HG02678 (cell line): ENCODE measurements around the gene TTC9B.

Experiments
- ATAC-seq: cut with Tn5 transposase; IDR thresholded peaks from one replicate; pipeline ENCODE4 v1.9.1; 2021; ENCODE audit warnings: mild to moderate bottlenecking, moderate library complexity; ENCODE audit not compliant: unreplicated experiment

The TTC9B gene

DNA sequence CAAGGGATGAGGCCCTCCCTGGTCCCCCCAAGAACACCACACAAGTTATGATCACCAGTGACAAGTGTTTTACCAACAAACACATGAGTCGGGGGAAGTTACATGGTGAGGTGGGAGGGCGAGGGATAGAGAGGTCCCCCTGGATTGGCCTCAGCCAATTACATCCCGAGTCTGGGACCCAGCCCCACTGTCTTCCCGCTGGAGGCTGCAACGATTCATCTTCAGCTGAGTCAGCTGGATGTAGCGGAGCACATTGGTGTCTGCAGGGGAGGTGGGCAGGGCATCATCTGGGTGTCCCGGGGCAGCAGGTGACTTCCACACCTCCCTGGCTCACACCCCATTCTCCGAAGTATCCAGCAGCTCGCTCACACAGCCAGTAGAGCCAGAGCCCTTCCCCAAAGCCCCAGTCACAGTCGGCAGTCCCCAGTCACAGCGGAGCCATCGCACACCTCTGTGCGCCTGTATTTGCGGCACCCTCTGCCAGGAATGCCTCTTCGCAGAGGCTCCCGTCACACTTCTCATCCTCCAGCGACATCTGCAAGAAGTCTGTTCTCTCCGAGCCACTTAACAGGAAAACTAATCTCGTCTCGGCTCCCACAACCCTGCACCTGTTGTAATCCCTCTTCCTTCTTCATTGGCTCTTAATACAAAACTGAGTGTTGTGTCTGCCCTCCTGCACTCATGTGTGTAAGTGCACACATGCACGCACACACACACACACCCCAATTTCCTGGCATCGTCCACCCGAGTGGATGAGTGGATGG, 2.0 kb downstream of the TTC9B start:
- no peak for ATAC-seq

- no peak for ATAC-seq
Observed at GRCh38 chr19:40214936-40215335, 3.2 kb downstream of the TTC9B start.

GRCh38 chr19:40213882-40214570, 4.2 kb downstream of the TTC9B start:
- ATAC-seq, result no peak

GRCh38 chr19:40213251-40213829, 4.8 kb downstream of the TTC9B start:
- ATAC-seq, result no peak

- ATAC-seq, result no peak
Observed at GRCh38 chr19:40210889-40211288, 7.3 kb downstream of the TTC9B start.

GRCh38 chr19:40208602-40209001, 9.6 kb downstream of the TTC9B start:
- ATAC-seq, result no peak

- no peak for ATAC-seq
Observed at GRCh38 chr19:40205760-40206159, 12.4 kb downstream of the TTC9B start.

DNA sequence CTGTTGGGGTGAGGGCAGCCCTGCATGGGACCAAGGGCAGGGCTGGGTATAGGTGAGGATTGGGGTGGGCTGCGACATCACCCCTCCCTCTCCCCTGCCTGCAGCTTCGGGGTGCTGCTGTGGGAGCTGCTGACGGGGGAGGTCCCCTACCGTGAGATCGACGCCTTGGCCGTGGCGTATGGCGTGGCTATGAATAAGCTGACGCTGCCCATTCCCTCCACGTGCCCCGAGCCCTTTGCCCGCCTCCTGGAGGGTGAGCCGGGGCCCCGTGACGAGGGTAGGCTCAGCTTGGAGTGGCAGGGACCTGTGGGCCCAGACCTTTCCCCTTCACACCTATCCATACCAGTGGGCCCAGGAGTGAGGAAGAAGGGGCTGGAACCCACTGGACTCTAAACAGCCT, 13.8 kb downstream of the TTC9B start:
- ATAC-seq, result no peak

- no peak for ATAC-seq
Observed at GRCh38 chr19:40200341-40201099, 17.7 kb downstream of the TTC9B start.

- no peak for ATAC-seq
Observed at GRCh38 chr19:40198272-40198990, 19.8 kb downstream of the TTC9B start.

- ATAC-seq, result no peak
Observed at GRCh38 chr19:40193587-40193849, 24.7 kb downstream of the TTC9B start.

DNA sequence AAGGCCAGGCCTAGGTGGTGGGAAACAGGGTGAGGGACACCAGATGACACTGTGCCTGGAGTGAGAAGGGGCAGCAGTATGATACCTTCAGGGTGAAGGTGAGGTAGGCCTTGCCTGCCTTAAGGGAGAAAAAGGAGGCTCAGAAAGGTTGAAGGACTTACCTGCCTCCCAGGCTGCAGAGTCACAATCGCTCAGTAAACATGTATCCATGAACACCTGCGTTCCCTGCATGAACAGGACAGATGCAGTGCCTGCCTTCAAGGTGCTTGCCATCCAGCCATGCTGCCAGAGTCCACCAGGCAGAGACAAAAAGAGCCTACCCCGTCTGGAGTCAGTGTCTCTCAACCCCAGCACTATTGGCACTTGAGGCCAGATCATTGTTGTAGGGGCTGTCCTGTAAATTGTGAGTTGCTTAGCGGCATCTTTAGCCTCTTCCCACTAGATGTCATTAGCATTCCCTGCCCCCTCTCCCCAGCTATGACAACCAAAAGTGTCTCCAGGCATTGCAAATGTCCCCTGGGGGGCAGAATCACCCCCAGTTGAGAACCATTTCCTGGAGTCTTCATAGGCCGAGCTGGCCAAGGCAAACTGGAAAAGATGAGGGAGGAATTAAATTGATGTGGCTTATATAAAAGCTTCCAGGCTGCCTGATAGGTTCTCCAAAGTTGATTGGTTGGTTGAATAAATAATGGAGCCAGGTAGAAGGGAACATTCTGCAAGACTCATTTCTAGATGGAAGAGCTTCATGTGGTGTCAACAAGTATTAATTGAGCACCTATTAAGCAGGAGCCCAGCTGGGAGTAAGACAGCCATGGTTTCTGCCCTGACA, 25.2 kb downstream of the TTC9B start:
- ATAC-seq, result no peak

DNA sequence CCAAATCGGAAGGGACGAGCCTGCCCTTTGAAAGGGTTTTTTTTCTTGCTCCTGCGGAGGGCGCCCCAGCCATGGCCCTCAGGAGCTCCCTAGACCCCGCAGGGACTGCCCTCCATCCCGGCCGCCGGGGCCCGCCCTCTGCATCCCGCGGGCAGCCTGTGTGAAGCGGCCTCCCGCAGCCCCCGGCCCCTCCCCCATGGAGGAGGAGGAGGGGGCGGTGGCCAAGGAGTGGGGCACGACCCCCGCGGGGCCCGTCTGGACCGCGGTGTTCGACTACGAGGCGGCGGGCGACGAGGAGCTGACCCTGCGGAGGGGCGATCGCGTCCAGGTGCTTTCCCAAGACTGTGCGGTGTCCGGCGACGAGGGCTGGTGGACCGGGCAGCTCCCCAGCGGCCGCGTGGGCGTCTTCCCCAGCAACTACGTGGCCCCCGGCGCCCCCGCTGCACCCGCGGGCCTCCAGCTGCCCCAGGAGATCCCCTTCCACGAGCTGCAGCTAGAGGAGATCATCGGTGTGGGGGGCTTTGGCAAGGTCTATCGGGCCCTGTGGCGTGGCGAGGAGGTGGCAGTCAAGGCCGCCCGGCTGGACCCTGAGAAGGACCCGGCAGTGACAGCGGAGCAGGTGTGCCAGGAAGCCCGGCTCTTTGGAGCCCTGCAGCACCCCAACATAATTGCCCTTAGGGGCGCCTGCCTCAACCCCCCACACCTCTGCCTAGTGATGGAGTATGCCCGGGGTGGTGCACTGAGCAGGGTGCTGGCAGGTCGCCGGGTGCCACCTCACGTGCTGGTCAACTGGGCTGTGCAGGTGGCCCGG, 26.1 kb downstream of the TTC9B start:
- peak; percentile 14 for ATAC-seq

DNA sequence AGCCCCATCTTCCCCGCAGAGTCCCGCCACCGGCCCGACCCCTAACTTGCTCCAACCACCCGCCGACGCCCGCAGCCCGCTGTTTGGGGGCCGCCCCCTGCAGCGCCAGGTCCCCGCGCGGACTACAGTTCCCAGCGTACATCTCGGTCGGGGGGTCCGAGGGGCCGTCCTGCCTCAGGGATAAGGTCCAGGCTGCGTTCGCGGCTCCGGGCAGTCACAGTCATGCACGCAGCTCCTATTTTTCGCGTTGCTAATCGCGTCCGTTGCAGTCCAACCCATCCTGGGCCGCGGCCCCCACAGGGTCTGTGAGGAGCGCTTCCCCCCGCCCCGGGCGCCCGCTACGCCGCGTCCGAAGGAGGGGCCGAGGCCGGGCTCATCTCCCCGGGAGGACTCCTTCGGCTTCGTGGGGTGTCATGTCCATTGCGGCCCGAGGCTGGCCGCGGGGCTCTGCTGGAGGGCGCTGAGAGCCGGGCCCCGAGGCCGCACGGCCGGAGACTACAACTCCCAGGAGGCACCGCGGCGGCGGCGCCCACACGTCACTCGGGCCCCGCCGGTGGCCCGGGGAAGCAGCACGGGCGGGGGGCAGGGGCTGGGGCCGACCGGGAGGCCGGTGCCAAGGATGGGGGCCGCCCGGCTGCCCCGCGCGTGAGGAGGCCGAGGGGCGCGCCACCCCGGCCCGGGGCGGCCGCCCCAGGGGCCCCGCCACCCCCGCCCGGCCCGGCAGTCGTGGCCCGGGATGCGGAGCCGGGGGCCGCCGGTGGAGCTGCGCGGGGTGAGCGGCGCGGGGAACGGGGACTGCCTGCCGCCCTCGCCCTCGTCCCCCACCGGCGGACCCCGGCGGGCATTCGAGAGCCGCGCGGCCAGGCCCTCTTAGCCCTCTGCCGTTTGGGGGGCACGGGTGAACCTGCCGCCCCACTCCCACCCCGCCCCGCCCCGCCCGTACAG, 27.0 kb downstream of the TTC9B start, which contains the start of gene MAP3K10:
Gene MAP3K10 (plus strand): TSS at position 536 of the 945 bp plus-strand sequence. CDS start 606 bp downstream, outside the sequence.
- peak; percentile 78 for ATAC-seq

GRCh38 chr19:40184273-40184672, 33.9 kb downstream of the TTC9B start:
- ATAC-seq, result no peak

DNA sequence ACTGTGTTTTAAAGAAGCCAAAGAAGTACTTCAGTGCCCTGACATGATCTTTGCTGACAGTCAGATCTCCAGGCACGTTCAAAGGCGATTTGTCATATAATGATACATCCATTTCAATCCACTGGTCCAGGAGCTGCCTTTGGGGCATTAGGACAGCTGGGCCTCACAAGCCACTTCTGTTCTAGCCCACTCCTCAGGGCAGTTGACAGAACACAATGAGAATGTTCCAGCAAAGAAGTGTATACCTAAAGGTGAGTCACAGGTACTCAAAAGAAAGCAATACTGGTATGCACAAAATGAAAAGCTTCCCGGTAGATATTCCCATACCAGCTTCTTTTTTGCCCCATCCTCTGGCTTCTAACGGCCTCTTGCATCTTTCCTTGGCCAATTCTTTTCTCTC, 39.4 kb downstream of the TTC9B start:
- no peak for ATAC-seq

GRCh38 chr19:40177286-40178070, 40.7 kb downstream of the TTC9B start:
- no peak for ATAC-seq
